ENCODE data around the gene PRDM12.
"Not testable (repeated sequence)": the region's sequence is repeated elsewhere in the genome, so short reads cannot be mapped to it uniquely, and the experiment has no call there.

Gene PRDM12

DNA sequence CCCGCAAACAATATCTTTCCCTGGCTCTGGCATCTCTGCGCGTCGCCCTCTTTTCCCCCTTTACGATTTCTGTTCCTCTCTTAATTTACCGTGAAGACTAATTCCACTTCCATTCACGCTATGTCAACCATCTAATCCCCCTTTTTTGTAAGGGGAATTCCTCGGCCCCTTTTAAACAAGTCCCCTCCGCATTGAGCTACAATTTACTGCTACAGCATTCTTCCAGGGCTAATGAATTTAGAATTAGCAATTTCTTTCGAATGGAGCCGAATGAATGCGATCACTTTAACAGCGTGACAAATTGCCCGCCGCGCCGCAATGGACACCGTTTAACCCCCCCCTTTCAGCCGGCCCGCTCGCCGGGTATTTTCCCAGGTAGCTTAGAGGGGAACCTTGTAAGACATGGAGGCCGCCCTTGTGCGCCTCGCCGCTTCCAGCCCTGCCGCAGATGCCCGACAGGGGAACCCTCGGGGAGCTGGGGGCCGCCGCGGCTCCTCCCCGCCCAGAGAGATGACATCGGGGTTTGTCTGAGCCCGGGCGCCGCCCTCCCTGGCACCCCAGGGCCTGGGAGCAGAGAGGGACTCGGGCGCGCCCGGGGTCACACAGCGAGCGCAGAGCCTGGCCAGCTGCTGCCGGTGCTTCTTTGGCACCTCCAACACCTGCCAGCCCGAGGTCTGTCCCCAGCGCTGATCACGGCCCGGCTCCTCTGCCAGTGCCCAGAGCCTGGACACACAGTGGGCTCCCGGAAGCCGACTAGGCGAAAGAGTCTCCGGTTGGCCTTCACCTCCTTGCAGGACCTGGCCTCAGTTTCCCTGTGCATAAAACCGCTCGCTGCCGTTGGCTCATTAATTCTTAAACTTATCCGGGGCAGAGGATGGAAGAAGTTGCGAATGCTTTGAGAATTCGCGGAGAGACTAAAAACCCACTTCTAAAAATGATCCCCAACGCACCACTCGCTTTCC, 1.3 kb downstream of the PRDM12 start:
- DNase-seq: peak in 1 of 2 experiments; percentile 23

GRCh38 chr9:130666393-130667119, 2.2 kb downstream of the PRDM12 start:
- DNase-seq: no peak

- no peak for DNase-seq
These were observed 2.7 kb downstream of the PRDM12 start for GRCh38 chr9:130667120-130667435.

DNA sequence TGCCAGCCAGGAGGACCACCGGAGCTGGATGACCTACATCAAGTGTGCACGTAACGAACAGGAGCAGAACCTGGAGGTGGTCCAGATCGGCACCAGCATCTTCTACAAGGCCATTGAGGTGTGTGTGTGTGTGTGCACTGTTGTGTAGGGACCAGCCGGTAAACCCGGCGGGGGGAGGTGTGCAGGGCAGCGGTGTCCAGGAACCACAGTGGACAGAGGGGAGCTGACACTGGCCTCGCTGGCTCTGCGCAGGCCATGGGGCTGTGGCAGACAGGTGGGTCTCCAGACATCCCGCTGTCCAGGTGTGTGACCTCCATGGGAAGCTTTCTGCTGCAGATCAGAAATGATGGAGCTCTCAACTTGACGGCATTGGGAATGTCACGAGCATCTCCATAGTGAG, 3.8 kb downstream of the PRDM12 start:
- no peak for DNase-seq

- DNase-seq: no peak
These were observed 4.3 kb downstream of the PRDM12 start for GRCh38 chr9:130668659-130669058.

DNA sequence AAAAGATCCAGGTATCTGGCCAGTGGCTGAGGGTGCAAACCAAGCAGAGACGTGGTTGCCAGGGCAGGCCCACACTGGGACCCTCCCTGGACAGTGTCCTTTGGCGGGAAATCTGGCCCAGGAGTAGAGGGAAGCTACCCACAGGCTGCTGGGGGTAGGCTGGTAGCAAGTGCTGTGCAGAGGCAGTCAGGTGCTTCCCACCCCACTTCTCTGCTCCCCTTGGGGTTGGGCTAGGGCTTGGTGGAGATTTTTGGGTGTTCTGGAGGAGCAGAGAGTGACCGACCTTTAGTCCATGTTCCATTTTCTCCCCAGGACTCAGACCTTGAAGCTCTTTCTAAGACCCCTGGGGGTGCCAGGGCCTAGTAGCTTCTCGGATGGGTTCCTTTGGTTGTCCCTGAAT, 5.6 kb downstream of the PRDM12 start:
- no peak for DNase-seq

GRCh38 chr9:130670644-130671043, 6.2 kb downstream of the PRDM12 start:
- no peak for DNase-seq

- peak in 1 of 2 experiments; percentile 76 for DNase-seq
These were observed 8.1 kb downstream of the PRDM12 start for GRCh38 chr9:130672466-130672865.

GRCh38 chr9:130672933-130673615, 8.7 kb downstream of the PRDM12 start:
- DNase-seq: no peak

- DNase-seq: no peak
These were observed 11.0 kb downstream of the PRDM12 start for GRCh38 chr9:130675396-130675795.

GRCh38 chr9:130677252-130677651, 12.9 kb downstream of the PRDM12 start:
- no peak for DNase-seq

DNA sequence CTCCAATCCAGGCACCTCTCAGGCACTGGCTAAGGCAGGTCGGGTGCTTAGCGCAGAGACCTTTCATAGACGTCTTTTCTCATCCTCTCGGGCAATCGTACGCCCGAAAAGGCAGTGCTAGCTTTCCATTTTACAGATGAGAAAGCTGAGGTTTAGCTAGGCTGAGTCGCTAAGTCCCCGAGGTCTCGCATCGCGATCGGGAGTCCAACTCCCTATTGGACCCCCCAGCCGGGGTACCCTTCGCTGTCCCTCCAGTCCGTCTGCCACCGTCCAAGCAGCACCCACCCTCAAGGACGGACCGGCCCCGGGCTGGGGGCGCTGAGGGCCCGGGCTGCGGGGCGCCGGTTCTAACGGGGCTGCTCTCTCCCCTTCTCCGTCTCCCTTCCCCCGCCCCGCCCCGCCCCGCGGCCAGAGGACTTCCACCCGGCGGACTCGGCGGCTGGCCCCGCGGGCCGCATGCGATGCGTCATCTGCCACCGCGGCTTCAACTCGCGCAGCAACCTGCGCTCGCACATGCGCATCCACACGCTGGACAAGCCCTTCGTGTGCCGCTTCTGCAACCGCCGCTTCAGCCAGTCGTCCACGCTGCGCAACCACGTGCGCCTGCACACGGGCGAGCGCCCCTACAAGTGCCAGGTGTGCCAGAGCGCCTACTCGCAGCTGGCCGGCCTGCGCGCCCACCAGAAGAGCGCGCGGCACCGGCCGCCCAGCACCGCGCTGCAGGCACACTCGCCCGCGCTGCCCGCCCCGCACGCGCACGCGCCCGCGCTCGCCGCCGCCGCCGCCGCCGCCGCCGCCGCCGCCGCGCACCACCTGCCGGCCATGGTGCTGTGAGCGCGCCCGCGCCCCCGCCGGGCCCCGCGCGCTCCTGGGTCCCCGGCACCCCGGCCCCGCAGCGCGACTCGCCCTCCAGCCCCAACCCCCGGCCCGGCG, 16.7 kb downstream of the PRDM12 start:
- peak; percentile 79 to 94 for DNase-seq

- peak in 1 of 2 experiments; percentile 69 for DNase-seq
These were observed 17.5 kb downstream of the PRDM12 start for GRCh38 chr9:130681769-130682420.

DNA sequence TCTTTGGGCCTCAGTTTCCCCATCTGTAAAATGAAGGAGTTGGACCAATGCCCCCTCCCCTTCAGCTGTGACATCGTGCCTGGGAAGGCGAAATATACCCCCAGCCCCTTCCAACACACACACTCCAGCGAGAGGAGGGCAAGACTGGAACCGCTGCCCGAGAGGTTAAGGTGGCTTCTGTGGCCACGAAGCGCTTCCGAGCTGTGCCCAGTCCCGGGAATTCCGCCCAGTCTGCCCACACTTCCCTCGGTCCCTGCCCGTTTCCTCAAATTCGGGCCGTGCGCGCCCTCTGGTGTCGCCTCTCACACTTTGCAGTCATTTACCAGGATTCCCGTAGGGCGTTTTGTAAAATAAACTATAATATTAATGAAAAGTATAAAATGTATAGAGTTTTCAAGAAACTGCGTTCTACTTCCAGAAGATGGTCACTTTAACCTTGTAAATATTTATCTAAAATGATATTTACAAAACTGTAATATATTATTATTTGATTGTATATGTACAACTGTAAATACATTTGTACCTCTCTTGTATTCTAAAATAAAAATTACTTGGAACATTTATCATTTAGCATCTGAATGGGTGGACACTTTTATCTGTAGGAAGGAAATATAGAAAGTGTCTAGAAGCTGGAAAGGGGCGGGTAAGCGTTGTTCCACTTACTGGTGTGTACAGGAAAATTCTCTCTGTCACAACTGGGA, 18.2 kb downstream of the PRDM12 start:
- peak; percentile 68 to 86 for DNase-seq

- DNase-seq: no peak
These were observed 20.7 kb downstream of the PRDM12 start for GRCh38 chr9:130685104-130685503.

- not testable (repeated sequence) for DNase-seq
These were observed 21.6 kb downstream of the PRDM12 start for GRCh38 chr9:130685945-130686344.

GRCh38 chr9:130687615-130688014, 23.2 kb downstream of the PRDM12 start:
- DNase-seq: no peak

DNA sequence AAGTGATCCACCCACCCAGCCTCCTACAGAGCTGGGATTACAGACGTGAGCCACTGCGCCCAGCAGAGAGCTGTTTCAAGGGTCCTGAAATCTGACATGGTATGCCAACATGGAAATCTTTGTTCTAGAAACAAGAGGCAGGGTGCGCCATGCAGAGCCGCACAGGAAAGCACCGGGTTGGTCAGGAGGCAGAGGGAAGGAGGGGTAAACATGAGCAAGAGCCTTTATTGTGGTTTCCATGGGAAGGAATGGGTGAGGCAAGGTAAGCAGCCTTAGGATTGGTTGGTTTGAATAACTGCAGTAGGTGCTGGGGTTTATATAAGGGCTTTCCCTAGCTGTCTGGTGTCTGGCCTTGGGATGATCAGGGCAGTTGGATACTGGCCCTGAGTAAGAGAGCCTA, 23.7 kb downstream of the PRDM12 start:
- DNase-seq: no peak

DNA sequence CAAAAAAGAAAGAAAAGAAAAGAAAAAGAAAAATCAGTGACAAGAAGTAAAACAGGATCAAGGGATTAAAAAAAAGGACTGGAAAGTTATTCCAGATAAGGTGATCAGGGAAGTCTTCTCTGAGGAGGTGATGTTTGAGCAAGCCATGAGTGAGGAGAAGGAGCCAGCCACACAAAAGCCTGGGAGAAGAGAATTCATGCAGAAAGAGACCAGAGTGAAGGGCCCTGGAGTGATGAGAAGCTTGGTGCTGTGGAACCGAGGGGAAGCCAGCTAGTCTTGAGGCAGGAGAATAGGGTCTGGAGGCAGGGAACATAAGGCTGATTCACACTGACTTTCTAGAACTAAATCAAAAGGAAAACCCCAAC, 25.2 kb downstream of the PRDM12 start:
- no peak for DNase-seq

DNA sequence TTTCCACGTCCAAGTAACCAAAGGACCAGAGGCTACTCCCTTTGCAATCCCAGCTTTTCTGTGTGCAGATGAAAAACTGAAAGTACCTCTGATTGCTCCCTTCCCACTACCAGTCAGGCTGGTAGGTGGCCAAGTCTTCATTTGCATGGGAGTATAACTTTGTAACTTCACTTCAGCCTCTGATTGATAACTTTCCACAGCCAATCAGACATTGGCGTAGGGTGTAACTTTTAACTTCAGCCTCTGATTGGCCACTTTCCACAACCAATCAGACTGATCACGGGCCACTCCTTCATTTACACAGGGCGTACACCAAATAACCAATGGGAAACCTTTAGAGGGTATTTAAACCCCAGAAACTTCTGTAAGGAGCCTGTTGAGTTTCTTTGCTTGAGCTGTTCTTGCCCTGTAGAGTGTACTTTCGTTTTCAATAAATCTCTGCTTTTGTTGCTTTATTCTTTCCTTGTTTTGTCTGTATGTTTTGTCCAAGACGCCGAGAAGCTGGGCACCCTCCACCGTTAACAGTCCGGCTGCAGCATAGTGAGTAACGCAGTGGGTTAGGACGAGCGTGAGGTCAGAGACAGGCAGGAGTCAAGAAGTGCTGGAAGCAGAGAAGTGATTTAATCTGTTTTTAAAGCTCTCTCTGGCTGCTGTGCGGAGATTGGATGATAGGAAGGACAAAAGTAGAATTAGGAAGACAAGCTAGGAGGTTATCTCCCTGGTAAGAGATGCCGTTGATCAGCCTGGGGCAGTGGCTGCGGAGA, 25.7 kb downstream of the PRDM12 start:
- peak; percentile 90 to 93 for DNase-seq

Measured in NCI-H524 (cell line).